HG03097 (cell line): Measurements from ENCODE around the gene ZAP70.
"Not testable (repeated sequence)": the region's sequence is repeated elsewhere in the genome, so short reads cannot be mapped to it uniquely, and the experiment has no call there.

Experiments used
- ATAC-seq: cut with Tn5 transposase; IDR thresholded peaks from one replicate; pipeline ENCODE4 v1.9.1; 2021; ENCODE audit not compliant: unreplicated experiment, low FRiP score

The ZAP70 gene

GRCh38 chr2:97697252-97698235 is 15.8 kb upstream of the ZAP70 start:
- ATAC-seq, result no peak

GRCh38 chr2:97698530-97698929 is 14.8 kb upstream of the ZAP70 start:
- ATAC-seq, result no peak

- ATAC-seq, result no peak
Observed at GRCh38 chr2:97699765-97700444, 13.5 kb upstream of the ZAP70 start.

- ATAC-seq, result no peak
Observed at GRCh38 chr2:97701186-97701585, 12.2 kb upstream of the ZAP70 start.

- ATAC-seq, result no peak
Observed at GRCh38 chr2:97701851-97702465, 11.4 kb upstream of the ZAP70 start.

GRCh38 chr2:97702731-97703470 is 10.5 kb upstream of the ZAP70 start:
- ATAC-seq, result no peak

GRCh38 chr2:97703741-97704140 is 9.6 kb upstream of the ZAP70 start:
- no peak for ATAC-seq

GRCh38 chr2:97704989-97705388 is 8.4 kb upstream of the ZAP70 start:
- no peak for ATAC-seq

- ATAC-seq, result no peak
Observed at GRCh38 chr2:97706112-97706511, 7.3 kb upstream of the ZAP70 start.

GRCh38 chr2:97706708-97707345 is 6.5 kb upstream of the ZAP70 start:
- no peak for ATAC-seq

- ATAC-seq, result no peak
Observed at GRCh38 chr2:97707362-97708047, 5.9 kb upstream of the ZAP70 start.

GRCh38 chr2:97708048-97708380 is 5.4 kb upstream of the ZAP70 start:
- ATAC-seq, result no peak

GRCh38 chr2:97708608-97709007 is 4.8 kb upstream of the ZAP70 start:
- ATAC-seq, result no peak

- ATAC-seq, result no peak
Observed at GRCh38 chr2:97711394-97711711, 2.0 kb upstream of the ZAP70 start.

GRCh38 chr2:97712175-97712574 is 1.2 kb upstream of the ZAP70 start:
- ATAC-seq, result not testable (repeated sequence)

- ATAC-seq, result no peak
Observed at GRCh38 chr2:97712693-97713295, 582 bp upstream of the ZAP70 start.

- ATAC-seq, result no peak
Observed at GRCh38 chr2:97714084-97714949, 941 bp downstream of the ZAP70 start.

- no peak for ATAC-seq
Observed at GRCh38 chr2:97714950-97715652, 1.7 kb downstream of the ZAP70 start.
